H54 (cell line): ENCODE measurements around the gene LRP1B.

Experiments used
- DNase-seq: peaks from one replicate; pipeline ENCODE4 v3.0.0; 2011; ENCODE audit warnings: low spot score, mixed read lengths; ENCODE audit not compliant: insufficient read length
- FAIRE-seq: peaks from 3 replicates; lab custom pipeline; 2011; peaks lifted over from hg19 to GRCh38; lab: Jason Lieb, UNC
- POLR2A ChIP-seq: IDR thresholded peaks from 2 replicates; pipeline ENCODE4 v1.6.1; 2011; ENCODE audit warnings: low read depth, mild to moderate bottlenecking, low read length

LRP1B gene

GRCh38 chr2:140183056-140183765 is 1947.6 kb downstream of the LRP1B start:
- FAIRE-seq (no peak), DNase-seq (no peak)
- no peak for TF ChIP-seq POLR2A
